Measurements from ENCODE around the gene ZNF212.

- TF ChIP-seq CTCF (IDR thresholded peaks at IDR 0.05; ENCODE audit: poor library complexity, severe bottlenecking) = peak; percentile 35
- no peak for TF ChIP-seq EZH2 (IDR thresholded peaks at IDR 0.05; ENCODE audit: borderline replicate concordance, insufficient read depth, low read length, poor library complexity, severe bottlenecking)
- TF ChIP-seq SMC3 (conservative IDR thresholded peaks at IDR 0.05; ENCODE audit: poor library complexity) = peak; percentile 38
- peak; percentile 46 for TF ChIP-seq EP300 (conservative IDR thresholded peaks at IDR 0.05; ENCODE audit: poor library complexity, severe bottlenecking)
- no peak for TF ChIP-seq RAD21 (conservative IDR thresholded peaks at IDR 0.05)
- TF ChIP-seq MXI1 (conservative IDR thresholded peaks at IDR 0.05; ENCODE audit: poor library complexity, severe bottlenecking) = peak; percentile 94
- peak; percentile 58 for TF ChIP-seq TAF1 (IDR thresholded peaks at IDR 0.05; ENCODE audit: low read depth)
Observed at GRCh38 chr7:149284850-149285585, 45.6 kb downstream of the ZNF212 start.

Measured in neural cell (in vitro differentiated cells).